Heart left ventricle (tissue), 16 donors: ENCODE data around the gene BYSL. TPM values are rescaled to one million over a fixed set of nuclear protein-coding genes. Genes with fewer than 3 reads are reported as not detected.

Experiments used
- ATAC-seq, 4 donors: fragments of 200-7000 bp; cut with Tn5 transposase; one replicate each; pipeline ENCODE4 v1.9.1; 2020 to 2022; ENCODE audit warnings: moderate library complexity in 4 of 4, mild to moderate bottlenecking in 3 of 4, moderate number of reproducible peaks in 1 of 4
- DNase-seq, 5 donors: peaks; one replicate each; pipeline ENCODE4 v3.0.0-alpha.2; 2020
- H3K27ac ChIP-seq, 12 donors: fragments of 200-600 bp; sonication (generic) in 4 of 12; one replicate each; pipeline versions ENCODE4 v1.5.0 to v1.8.0; 2016 to 2022; ENCODE audit warnings: mild to moderate bottlenecking in 2 of 12
- H3K27me3 ChIP-seq, 9 donors: fragments of 200-600 bp; sonication (generic) in 2 of 9; one replicate each; pipeline versions ENCODE4 v1.5.1 to v1.8.0; 2016 to 2022; ENCODE audit warnings: mild to moderate bottlenecking in 3 of 9
- H3K36me3 ChIP-seq, 9 donors: fragments of 200-600 bp; sonication (generic) in 2 of 9; one replicate each; pipeline versions ENCODE4 v1.5.0 to v1.8.0; 2018 to 2022; ENCODE audit warnings: mild to moderate bottlenecking in 2 of 9
- H3K4me1 ChIP-seq, 12 donors: fragments of 200-600 bp; sonication (generic) in 4 of 12; one replicate each; pipeline versions ENCODE4 v1.5.0 to v1.8.0; 2016 to 2022; ENCODE audit warnings: mild to moderate bottlenecking in 3 of 12
- H3K4me3 ChIP-seq, 12 donors: fragments of 200-600 bp; sonication (generic) in 4 of 12; one replicate each; pipeline versions ENCODE4 v1.5.0 to v1.8.0; 2017 to 2022; ENCODE audit warnings: mild to moderate bottlenecking in 9 of 12, moderate library complexity in 4 of 12
- H3K9me3 ChIP-seq, 12 donors: fragments of 200-600 bp; sonication (generic) in 4 of 12; one replicate each; pipeline versions ENCODE4 v1.5.0 to v1.8.0; 2016 to 2022; ENCODE audit warnings: mild to moderate bottlenecking in 1 of 12
- CTCF ChIP-seq, 12 donors: fragments of 200-600 bp; sonication (generic) in 4 of 12; IDR thresholded peaks; one replicate each; pipeline versions ENCODE4 v1.5.0 to v1.8.0; 2018 to 2022; ENCODE audit warnings: antibody characterized with exemption in 12 of 12, mild to moderate bottlenecking in 5 of 12
- POLR2A ChIP-seq, 2 donors: fragments of 450-650 bp; IDR thresholded peaks; one replicate each; pipeline ENCODE4 v1.6.1; 2017; ENCODE audit warnings: antibody characterized with exemption in 2 of 2, mild to moderate bottlenecking in 2 of 2, moderate library complexity in 2 of 2
- WGBS, 4 donors: extraction: QIAGEN DNeasy Blood & Tissue Kit in 2 of 4; methylation state at CpG; one replicate each; pipeline versions ENCODE4 v1.1.5 to v1.1.7; 2013 to 2018; 5-methylcytosine and 5-hydroxymethylcytosine counted together
- intact Hi-C, 10 donors: fragments of 100-400 bp; cut with DNase I; formaldehyde crosslinking; loops; one replicate each; pipeline versions ENCODE4 v1.11.1 to v1.14.2; 2022
- polyA plus RNA-seq, 2 donors: library from polyadenylated mRNA; stranded (reverse); fragments of 200-250 nt; gene quantifications; one replicate each; pipeline ENCODE4 v1.2.3, GENCODE V29; 2013
- total RNA-seq, 9 donors: library from RNA; depleted of rRNA in 2 of 9; stranded (reverse); fragments of >200 nt in 2 of 9; fragmentation: NEBNext Ultra II Directional in 3 of 9; extraction: Animal tissue kit (Norgen Biotek cat#: 25700) in 3 of 9; gene quantifications; one replicate each; pipeline versions ENCODE4 v1.1.0 to v1.2.4, GENCODE V29; 2016 to 2023
- donor health status: ischemic (EF 13 %, LVEDD 7.1; RV severe dilation, severe dysfunction).
- donor health status: healthy with polysubstance abuse.
- donor health status: DM: no; HTN: yes; CAD: no.
- donor health status: DM: no; HTN: no; CAD: no.
- donor health status: ischemic (EF 25% LVEDD 6.9; RV normal size, moderate dysfunction).
- donor health status: ischemic (EF 25% LVEDD 5.7; RV mildly dilated, moderate dysfunction).
- donor health status: healthy.
- donor health status: DM: yes; HTN: yes; CAD: no.
- donor health status: ischemic (EF 35%, LVEDD 5.7; RV mildly dilated, moderate dysfunction).
- donor health status: nonischemic (EF 11% LVEDD 7.7; RV severe dilation, severe dysfunction).
- donor health status: DM: yes; HTN: yes; CAD: no.
- donor health status: PGD.
- donor health status: ischemic (EF 29% LVEDD 5.4; RV normal size, mild dysfunction).
- donor health status: nonischemic (EF 23%, LVEDD 6.1; RV moderate dilation, normal function).

The BYSL gene
- total and polyA plus RNA-seq, 11 donors = 4.5 to 26.3 (median 9.2) TPM

GRCh38 chr6:41966214-41966920, 45.1 kb downstream of the BYSL start:
- Histone ChIP-seq H3K9me3 (no peaks in the 10 kb centered on the region), H3K27me3 (no peaks in the 10 kb centered on the region), H3K36me3 (no peaks in the 10 kb centered on the region), H3K27ac (no peak overlapping the region), H3K4me1 (peaks cover 0 to 33% (median 8%) of the 10 kb centered on the region in 12 donors), H3K4me3 (no peak overlapping the region)
- intact Hi-C loops = loop anchor here in 1 of 10 donors (10.0 kb wide), 1 partner anchor 48 kb away; no protein-coding TSS in a partner anchor
- TF ChIP-seq POLR2A (IDR thresholded peaks at IDR 0.05) (no peak), CTCF (IDR thresholded peaks at IDR 0.05) (no peak)
- 70 to 94% (median 73%) methylated on average over 4 to 5 of the region's 5 CpGs for WGBS, 4 donors
- ATAC-seq (no peak), DNase-seq (no peak)

DNA sequence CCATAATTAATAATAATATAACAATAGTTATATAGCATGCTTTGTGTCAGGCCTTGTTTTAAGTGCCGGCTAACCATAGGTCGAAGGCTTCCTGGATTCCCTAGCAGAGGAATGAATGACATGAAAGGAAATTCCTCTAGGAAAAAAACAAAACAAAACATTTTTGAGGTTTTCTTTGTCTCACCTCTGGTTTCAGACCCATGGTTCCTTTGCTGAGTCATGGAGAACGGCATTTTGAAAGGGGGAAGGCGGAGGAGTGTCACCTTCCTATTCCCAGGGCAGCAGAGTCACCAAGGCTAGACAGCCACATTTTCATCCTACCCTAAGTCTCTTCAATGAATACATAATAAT, 45.6 kb downstream of the BYSL start:
- H3K36me3 ChIP-seq = no peaks in the 10 kb centered on the region
- ATAC-seq = no peak
- intact Hi-C loops = loop anchor here in 1 of 10 donors (10.0 kb wide), 1 partner anchor 48 kb away; no protein-coding TSS in a partner anchor
- WGBS, 4 donors = 67 to 78% (median 71%) methylated on average over 4 of the region's 4 CpGs
- no peak for DNase-seq
- H3K27me3 ChIP-seq = no peaks in the 10 kb centered on the region
- TF ChIP-seq POLR2A (IDR thresholded peaks at IDR 0.05) = no peak
- TF ChIP-seq CTCF (IDR thresholded peaks at IDR 0.05) = no peak
- H3K4me3 ChIP-seq = no peak overlapping the region
- peaks cover 0 to 31% (median 8%) of the 10 kb centered on the region in 12 donors for H3K4me1 ChIP-seq
- H3K9me3 ChIP-seq = no peaks in the 10 kb centered on the region
- peak overlapping the region in 1 of 12 donors; percentile 16 for H3K27ac ChIP-seq

- Histone ChIP-seq H3K4me1 (peaks cover 0 to 31% (median 8%) of the 10 kb centered on the region in 12 donors), H3K27me3 (no peaks in the 10 kb centered on the region), H3K27ac (no peak overlapping the region), H3K36me3 (no peaks in the 10 kb centered on the region), H3K4me3 (no peak overlapping the region), H3K9me3 (no peaks in the 10 kb centered on the region)
- DNase-seq (no peak), ATAC-seq (no peak)
- intact Hi-C loops = loop anchor here in 1 of 10 donors (10.0 kb wide), 1 partner anchor 47 kb away; no protein-coding TSS in a partner anchor
- 93 to 96% (median 94%) methylated on average over 7 of the region's 7 CpGs for WGBS, 4 donors
- no peak for TF ChIP-seq POLR2A (IDR thresholded peaks at IDR 0.05)
- TF ChIP-seq CTCF (IDR thresholded peaks at IDR 0.05) = no peak
Measured at GRCh38 chr6:41967312-41968287, 46.3 kb downstream of the BYSL start.

GRCh38 chr6:41970436-41970846, 49.1 kb downstream of the BYSL start:
- 44 to 64% (median 49%) methylated on average over 4 of the region's 4 CpGs for whole genome bisulfite sequencing, 4 donors
- Histone ChIP-seq H3K36me3 (no peaks in the 10 kb centered on the region), H3K9me3 (no peaks in the 10 kb centered on the region), H3K4me3 (no peak overlapping the region), H3K4me1 (peaks cover 0 to 31% (median 10%) of the 10 kb centered on the region in 12 donors), H3K27ac (peak overlapping the region in 1 of 12 donors; percentile 35), H3K27me3 (no peaks in the 10 kb centered on the region)
- intact Hi-C loops = no loop called here
- DNase-seq (peak in 1 of 5 donors; percentile 44), ATAC-seq (peak in 3 of 4 donors; percentile 55 to 80 (median 65))
- no peak for TF ChIP-seq CTCF (IDR thresholded peaks at IDR 0.05)
- no peak for TF ChIP-seq POLR2A (IDR thresholded peaks at IDR 0.05)
